ENCODE data around the gene CLEC3B. TPM values are rescaled to one million over a fixed set of nuclear protein-coding genes. Genes with fewer than 3 reads are reported as not detected.

The CLEC3B gene
- total and polyA plus RNA-seq, 3 donors from 2014 or later = 86.6 to 198 (median 88.8) TPM

GRCh38 chr3:45084361-45084760, 58.3 kb downstream of the CLEC3B start:
- WGBS, 2 donors = 65 to 92% methylated on average over 1 of the region's 1 CpG
- no peaks in the 10 kb centered on the region for H3K9me3 ChIP-seq
- intact Hi-C loops (cut with DNase I; ENCODE audit: low total_unique reads) = no loop called here

GRCh38 chr3:45084820-45085816, 59.0 kb downstream of the CLEC3B start:
- Histone ChIP-seq H3K27ac (no peak overlapping the region), H3K4me1 (peaks cover 5% of the 10 kb centered on the region), H3K9me3 (no peaks in the 10 kb centered on the region), H3K27me3 (no peaks in the 10 kb centered on the region), H3K36me3 (ENCODE audit: low read depth, missing control alignments) (no peaks in the 10 kb centered on the region), H3K4me3 (no peak overlapping the region)
- no peak for DNase-seq
- WGBS, 2 donors = 82 to 86% methylated on average over 13 of the region's 13 CpGs
- intact Hi-C loops (cut with DNase I; ENCODE audit: low total_unique reads) = no loop called here
- TF ChIP-seq CTCF (IDR thresholded peaks at IDR 0.05) (no peak), POLR2A (IDR thresholded peaks at IDR 0.05) (no peak)

More at GRCh38 chr3:45084361-45084760, 58.3 kb downstream of the CLEC3B start:
- Histone ChIP-seq H3K27ac (no peak overlapping the region), H3K4me3 (no peak overlapping the region), H3K4me1 (peaks cover 5% of the 10 kb centered on the region), H3K27me3 (no peaks in the 10 kb centered on the region), H3K36me3 (ENCODE audit: low read depth, missing control alignments) (no peaks in the 10 kb centered on the region)
- TF ChIP-seq CTCF (IDR thresholded peaks at IDR 0.05) = no peak
- no peak for DNase-seq

Small RNA genes within 50 kb of the gene (small RNA-seq; reads per million reads assigned to genes)
- 0 reads per million in 2 donors for gene RNU5B-3P

Other genes starting within 250 kb of the CLEC3B start
- 10 to 100 TPM; 42.2 to 46.4 TPM for gene TMEM42, start 164.4 kb upstream of the CLEC3B start, total RNA-seq
- gene TMEM42, start 164.4 kb upstream of the CLEC3B start, polyA plus RNA-seq (ENCODE audit: insufficient read depth, low read depth, low replicate concordance) = 42.2 TPM
- 1 to 10 TPM in 1 of 2 donors, under 1 TPM in 1; 0.68 to 1.4 TPM for gene TGM4, start 151.7 kb upstream of the CLEC3B start, total RNA-seq
- 1.1 TPM for gene TGM4, start 151.7 kb upstream of the CLEC3B start, polyA plus RNA-seq (ENCODE audit: insufficient read depth, low read depth, low replicate concordance)
- 100 to 1,000 TPM; 122 to 164 TPM for gene ZDHHC3, start 50.1 kb upstream of the CLEC3B start, total RNA-seq
- 248 TPM for gene ZDHHC3, start 50.1 kb upstream of the CLEC3B start, polyA plus RNA-seq (ENCODE audit: insufficient read depth, low read depth, low replicate concordance)
- 10 to 100 TPM; 66.3 to 71.5 TPM for gene EXOSC7, start 50.1 kb upstream of the CLEC3B start, total RNA-seq
- gene EXOSC7, start 50.1 kb upstream of the CLEC3B start, polyA plus RNA-seq (ENCODE audit: insufficient read depth, low read depth, low replicate concordance) = 63.3 TPM
- gene CDCP1, start 120.1 kb downstream of the CLEC3B start, total RNA-seq = 1 to 10 TPM; 1.1 to 2.7 TPM
- 2.5 TPM for gene CDCP1, start 120.1 kb downstream of the CLEC3B start, polyA plus RNA-seq (ENCODE audit: insufficient read depth, low read depth, low replicate concordance)
- 10 to 100 TPM in 1 of 2 donors, 1 to 10 TPM in 1; 7.8 to 11.2 TPM for gene TMEM158, start 200.0 kb downstream of the CLEC3B start, total RNA-seq
- 5.9 TPM for gene TMEM158, start 200.0 kb downstream of the CLEC3B start, polyA plus RNA-seq (ENCODE audit: insufficient read depth, low read depth, low replicate concordance)